Measurements from ENCODE around the gene FAM222B. TPM values are rescaled to one million over a fixed set of nuclear protein-coding genes. Genes with fewer than 3 reads are reported as not detected.
A peak's percentile ranks its signal among the peaks of the same experiment; 100 is the strongest.

Gene FAM222B
- total RNA-seq, 2 donors from 2014 or later: 15.7 to 18.8 TPM

GRCh38 chr17:28710861-28711722, 131.5 kb downstream of the FAM222B start:
- intact Hi-C loops (cut with DNase I): no loop called here
- peak; percentile 96 to 97 for ATAC-seq

GRCh38 chr17:28707339-28707720, 135.3 kb downstream of the FAM222B start:
- intact Hi-C loops (cut with DNase I): no loop called here
- no peak for ATAC-seq

More at GRCh38 chr17:28710861-28711722, 131.5 kb downstream of the FAM222B start:
- DNase-seq: peak; percentile 91

GRCh38 chr17:28706471-28707338, 135.9 kb downstream of the FAM222B start:
- DNase-seq (no peak), ATAC-seq (no peak)
- intact Hi-C loops (cut with DNase I): no loop called here

More at GRCh38 chr17:28707339-28707720, 135.3 kb downstream of the FAM222B start:
- DNase-seq: no peak

Small RNAs within 50 kb of the gene (microRNA-seq; reads per million reads assigned to microRNA genes)
- 0 reads per million in 2 donors for gene MIR451B

Other genes starting within 250 kb of the FAM222B start
- gene SPAG5, start 243.8 kb downstream of the FAM222B start, total RNA-seq: 1 to 10 TPM in 1 of 2 donors, under 1 TPM in 1; 0.97 to 2.7 TPM
- 1 to 10 TPM; 4.4 to 5.8 TPM for gene RSKR, start 228.6 kb downstream of the FAM222B start, total RNA-seq
- 10 to 100 TPM; 83.6 to 93.3 TPM for gene BLTP2, start 197.6 kb downstream of the FAM222B start, total RNA-seq
- gene SDF2, start 180.9 kb downstream of the FAM222B start, total RNA-seq: 10 to 100 TPM; 32.9 to 33.7 TPM
- 10 to 100 TPM; 35.6 to 47.2 TPM for gene SUPT6H, start 180.6 kb downstream of the FAM222B start, total RNA-seq
- gene PROCA1, start 130.9 kb downstream of the FAM222B start, total RNA-seq: 1 to 10 TPM in 1 of 2 donors, under 1 TPM in 1; 0.97 to 1.6 TPM
- 10 to 100 TPM; 37.2 to 53.8 TPM for gene RAB34, start 124.9 kb downstream of the FAM222B start, total RNA-seq
- gene RPL23A, start 122.8 kb downstream of the FAM222B start, total RNA-seq: 100 to 1,000 TPM; 894 to 914 TPM
- 1 to 10 TPM; 3.5 to 3.7 TPM for gene TLCD1, start 116.6 kb downstream of the FAM222B start, total RNA-seq
- 1 to 10 TPM in 1 of 2 donors, under 1 TPM in 1; 0.85 to 1.3 TPM for gene NEK8, start 114.0 kb downstream of the FAM222B start, total RNA-seq
- gene TRAF4, start 98.8 kb downstream of the FAM222B start, total RNA-seq: 1 to 10 TPM; 6.6 to 9.8 TPM
- 10 to 100 TPM; 29.0 to 30.2 TPM for gene ERAL1, start 12.2 kb upstream of the FAM222B start, total RNA-seq
- 100 to 1,000 TPM in 1 of 2 donors, 10 to 100 TPM in 1; 89.9 to 107 TPM for gene FLOT2, start 54.9 kb upstream of the FAM222B start, total RNA-seq
- 1 to 10 TPM; 2.8 to 3.7 TPM for gene DHRS13, start 60.3 kb upstream of the FAM222B start, total RNA-seq
- gene PHF12, start 108.7 kb upstream of the FAM222B start, total RNA-seq: 10 to 100 TPM; 18.8 to 23.4 TPM
- under 1 TPM; 0.12 to 0.31 TPM for gene SEZ6, start 163.2 kb upstream of the FAM222B start, total RNA-seq
- gene PIPOX, start 200.4 kb upstream of the FAM222B start, total RNA-seq: under 1 TPM; 0.55 to 0.91 TPM